Ishikawa (cell line): ENCODE data around the gene PARN.

ENCODE experiments used
- CEBPB ChIP-seq: IDR thresholded peaks from 2 replicates; pipeline ENCODE4 v1.6.1; 2012
- CREB1 ChIP-seq: IDR thresholded peaks from 2 replicates; pipeline ENCODE4 v1.6.1; 2012; ENCODE audit warnings: low read depth
- EGR1 ChIP-seq: IDR thresholded peaks from 2 replicates; pipeline ENCODE4 v1.6.1; 2012
- EP300 ChIP-seq: IDR thresholded peaks from 2 replicates; pipeline ENCODE4 v1.6.1; 2012; ENCODE audit warnings: borderline replicate concordance
- FOXM1 ChIP-seq: IDR thresholded peaks from 2 replicates; pipeline ENCODE4 v1.6.1; 2012; ENCODE audit warnings: low read depth, borderline replicate concordance
- NFIC ChIP-seq: IDR thresholded peaks from 2 replicates; pipeline ENCODE4 v1.6.1; 2012
- RAD21 ChIP-seq: IDR thresholded peaks from 2 replicates; pipeline ENCODE4 v1.6.1; 2012; ENCODE audit warnings: low read depth
- REST ChIP-seq: IDR thresholded peaks from 2 replicates; pipeline ENCODE4 v1.6.1; 2012; ENCODE audit warnings: low read depth, mild to moderate bottlenecking
- TAF1 ChIP-seq: IDR thresholded peaks from 2 replicates; pipeline ENCODE4 v1.6.1; 2012; ENCODE audit warnings: low read depth, mild to moderate bottlenecking
- TCF12 ChIP-seq: IDR thresholded peaks from 2 replicates; pipeline ENCODE4 v1.6.1; 2012; ENCODE audit warnings: low read depth
- TEAD4 ChIP-seq: IDR thresholded peaks from 2 replicates; pipeline ENCODE4 v1.6.1; 2012
- USF1 ChIP-seq: IDR thresholded peaks from 2 replicates; pipeline ENCODE4 v1.6.1; 2012
- YY1 ChIP-seq: IDR thresholded peaks from 2 replicates; pipeline ENCODE4 v1.6.1; 2012; ENCODE audit warnings: low read depth
- TF ChIP-seq, protein P1 (sequence below): IDR thresholded peaks from 2 replicates; pipeline ENCODE4 v1.6.1; 2012

Gene PARN

GRCh38 chr16:14449334-14449733, 180.7 kb downstream of the PARN start:
- TF ChIP-seq TAF1 (no peak), EP300 (no peak), FOXM1 (no peak), REST (no peak), CEBPB (no peak), USF1 (no peak), RAD21 (no peak), YY1 (no peak), EGR1 (no peak)
- TF ChIP-seq, protein P1, sequence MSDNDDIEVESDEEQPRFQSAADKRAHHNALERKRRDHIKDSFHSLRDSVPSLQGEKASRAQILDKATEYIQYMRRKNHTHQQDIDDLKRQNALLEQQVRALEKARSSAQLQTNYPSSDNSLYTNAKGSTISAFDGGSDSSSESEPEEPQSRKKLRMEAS: no peak

- no peak for TF ChIP-seq FOXM1
- no peak for TF ChIP-seq RAD21
- TF ChIP-seq USF1: no peak
- no peak for TF ChIP-seq YY1
- no peak for TF ChIP-seq TAF1
- no peak for TF ChIP-seq CEBPB
- TF ChIP-seq EGR1: no peak
- no peak for TF ChIP-seq TEAD4
- no peak for TF ChIP-seq NFIC
- TF ChIP-seq CREB1: no peak
- TF ChIP-seq EP300: no peak
- TF ChIP-seq, protein P1: no peak
These were observed 181.2 kb downstream of the PARN start for GRCh38 chr16:14448879-14449278.

GRCh38 chr16:14447783-14448182, 182.3 kb downstream of the PARN start:
- TF ChIP-seq FOXM1: no peak
- TF ChIP-seq CREB1: no peak
- no peak for TF ChIP-seq EP300
- TF ChIP-seq EGR1: no peak
- TF ChIP-seq REST: no peak
- no peak for TF ChIP-seq USF1
- TF ChIP-seq RAD21: no peak
- no peak for TF ChIP-seq TAF1
- TF ChIP-seq TCF12: no peak
- TF ChIP-seq NFIC: no peak
- TF ChIP-seq TEAD4: no peak
- no peak for TF ChIP-seq YY1
- TF ChIP-seq, protein P1: no peak

GRCh38 chr16:14446796-14447195, 183.3 kb downstream of the PARN start:
- TF ChIP-seq REST: no peak
